HG03354 (cell line): ENCODE results near the gene HACD2.

ENCODE experiments used
- ATAC-seq: cut with Tn5 transposase; IDR thresholded peaks from one replicate; pipeline ENCODE4 v1.9.1; 2021; ENCODE audit warnings: mild to moderate bottlenecking; ENCODE audit not compliant: unreplicated experiment, poor library complexity, severe bottlenecking

HACD2 gene, protein sequence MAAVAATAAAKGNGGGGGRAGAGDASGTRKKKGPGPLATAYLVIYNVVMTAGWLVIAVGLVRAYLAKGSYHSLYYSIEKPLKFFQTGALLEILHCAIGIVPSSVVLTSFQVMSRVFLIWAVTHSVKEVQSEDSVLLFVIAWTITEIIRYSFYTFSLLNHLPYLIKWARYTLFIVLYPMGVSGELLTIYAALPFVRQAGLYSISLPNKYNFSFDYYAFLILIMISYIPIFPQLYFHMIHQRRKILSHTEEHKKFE

GRCh38 chr3:123584988-123585937 is at the start of gene HACD2:
Gene HACD2, minus strand, starts transcription at chr3:123585053. Its CDS starts 26 bp downstream, at chr3:123585027.
- peak; percentile 94 for ATAC-seq

DNA sequence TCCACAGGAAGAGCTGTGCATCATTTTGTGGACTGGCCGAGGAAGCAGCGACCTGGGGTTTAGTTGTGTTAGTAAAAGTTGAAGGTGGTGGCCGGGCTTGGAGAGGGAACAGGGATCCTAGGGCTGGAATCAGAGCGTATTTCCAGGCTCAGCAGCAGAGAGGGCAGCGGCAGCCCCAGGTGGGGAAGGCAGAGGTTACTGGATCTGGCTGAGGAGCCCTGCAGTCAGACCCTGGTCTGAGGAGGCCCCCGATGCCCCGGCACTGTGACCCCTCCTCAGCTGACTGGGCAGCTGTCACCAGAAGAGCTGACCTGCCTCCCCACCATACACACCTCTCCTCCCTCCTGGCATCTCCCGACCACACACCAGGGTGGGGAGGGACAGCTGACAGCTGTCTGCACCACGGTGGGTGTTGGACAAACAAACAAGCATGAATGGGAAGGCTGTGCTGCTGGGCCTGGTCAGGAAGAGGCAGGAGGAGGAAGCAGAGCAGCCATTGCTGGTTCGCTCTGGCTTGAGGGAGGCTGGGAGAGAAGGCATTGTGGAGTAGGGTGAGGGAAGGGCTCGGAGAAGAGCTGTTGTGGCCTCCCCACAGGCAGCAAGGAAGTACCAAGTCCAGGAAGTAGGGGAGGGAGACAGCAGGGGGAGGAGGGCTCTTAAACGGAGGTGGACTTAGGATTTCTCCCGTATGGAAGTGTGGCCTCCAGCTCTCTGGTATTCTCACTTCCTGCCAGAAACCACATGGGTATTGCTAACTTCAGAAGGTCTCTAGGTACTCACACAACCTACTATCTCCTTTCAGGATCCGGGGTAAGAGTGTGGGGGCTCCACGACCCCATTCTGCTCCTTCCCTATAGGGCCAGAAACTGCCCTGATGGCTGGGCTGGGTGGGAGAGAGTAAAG is 49.5 kb upstream of the HACD2 start:
- no peak for ATAC-seq

DNA sequence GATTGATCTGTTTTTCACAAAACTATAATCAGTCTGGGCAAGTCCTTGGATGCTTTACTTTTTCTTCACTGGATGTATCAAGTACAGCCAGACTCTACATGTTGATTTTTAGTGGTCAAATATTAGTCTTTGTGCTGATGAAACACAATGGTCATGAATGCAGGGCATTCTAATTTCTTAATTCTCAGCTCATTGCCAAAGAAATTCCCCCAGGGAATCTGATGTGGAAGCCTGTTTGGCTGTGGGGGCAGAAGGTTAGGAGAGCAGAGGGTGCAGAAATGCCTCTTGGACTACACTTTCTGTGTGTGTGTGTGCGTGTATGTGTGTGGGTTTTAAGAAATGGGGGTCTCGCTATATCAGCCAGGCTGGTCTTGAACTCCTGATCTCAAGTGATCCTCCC is 48.7 kb upstream of the HACD2 start:
- no peak for ATAC-seq

DNA sequence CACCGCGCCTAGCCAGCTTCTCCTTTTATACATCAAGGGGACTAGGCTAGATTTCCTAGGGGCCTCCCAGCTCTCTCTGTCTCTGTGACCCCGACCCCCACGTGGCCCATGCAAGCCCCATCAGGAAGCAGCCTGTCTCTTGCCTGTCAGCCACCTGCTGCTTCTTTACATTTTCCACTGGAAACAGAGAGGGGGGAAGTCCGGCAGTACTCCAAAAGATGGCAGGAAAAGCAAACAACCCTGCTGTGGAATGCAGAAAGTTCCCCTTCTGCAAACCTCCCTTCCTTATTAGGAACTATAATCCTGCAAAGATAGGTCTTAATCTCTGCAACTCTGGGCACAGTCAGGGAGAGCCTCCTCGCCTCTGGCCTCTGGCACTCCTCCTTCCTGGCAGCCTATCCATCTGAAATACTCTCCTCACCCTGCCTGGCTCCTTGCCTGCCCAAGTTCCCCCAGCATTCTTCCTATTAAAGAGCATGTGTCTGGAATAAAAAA is 47.4 kb upstream of the HACD2 start:
- no peak for ATAC-seq

DNA sequence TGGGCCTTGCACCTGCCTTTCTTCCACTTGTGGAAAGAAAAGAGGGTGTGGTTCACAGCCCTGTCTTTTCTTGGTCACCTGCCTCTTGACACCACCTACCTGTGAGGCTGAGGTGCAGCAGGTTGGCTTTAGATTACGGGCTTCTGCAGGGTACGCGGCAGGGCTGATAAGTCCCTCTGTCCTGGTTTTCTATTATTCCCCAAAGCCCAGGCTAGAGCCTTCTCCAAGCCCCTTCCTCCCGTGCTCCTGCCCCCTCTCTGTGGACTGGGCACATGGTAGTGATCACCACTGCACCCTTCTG is 44.8 kb upstream of the HACD2 start:
- no peak for ATAC-seq

GRCh38 chr3:123628996-123629746 is 44.3 kb upstream of the HACD2 start:
- no peak for ATAC-seq

- no peak for ATAC-seq
Measured at GRCh38 chr3:123627673-123628670, 43.1 kb upstream of the HACD2 start.

DNA sequence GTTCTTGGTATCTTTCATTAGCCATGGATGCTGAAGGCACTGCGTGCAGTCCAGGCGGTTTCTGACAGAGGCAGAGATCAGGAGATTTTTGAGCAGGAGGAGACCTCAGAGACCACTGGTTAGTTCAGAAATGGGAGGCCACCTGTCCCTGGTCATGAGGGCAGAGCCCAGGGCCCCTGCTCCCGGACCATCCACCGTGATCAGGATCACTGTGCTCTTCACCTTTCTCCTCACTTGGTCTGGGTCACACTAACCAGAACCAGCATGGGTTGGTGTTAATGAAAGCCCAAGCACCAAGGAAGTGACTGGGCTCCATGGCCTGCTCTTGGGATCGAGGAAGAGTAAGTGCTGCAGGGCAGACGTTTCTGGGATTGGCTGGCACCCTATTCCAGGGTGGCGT is 42.0 kb upstream of the HACD2 start:
- ATAC-seq = no peak

DNA sequence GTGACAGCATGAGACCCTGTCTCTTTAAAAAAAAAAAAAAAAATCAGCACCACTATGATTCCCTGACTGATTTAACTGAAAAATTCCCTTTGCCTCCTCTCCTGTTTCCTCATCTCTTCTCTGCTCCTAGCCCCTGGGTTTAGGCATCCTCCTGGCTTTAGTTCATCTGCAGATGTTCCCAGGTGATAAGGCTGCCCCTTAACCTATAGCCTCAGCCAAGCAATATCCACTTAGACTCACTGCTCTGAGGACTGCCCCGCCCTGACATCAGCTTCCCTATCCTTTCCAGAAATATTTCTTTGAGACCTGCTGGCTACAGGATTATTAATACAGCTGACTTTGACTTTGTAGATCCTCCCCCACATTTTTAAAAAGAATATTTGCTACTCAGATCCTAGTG is 39.4 kb upstream of the HACD2 start:
- no peak for ATAC-seq

DNA sequence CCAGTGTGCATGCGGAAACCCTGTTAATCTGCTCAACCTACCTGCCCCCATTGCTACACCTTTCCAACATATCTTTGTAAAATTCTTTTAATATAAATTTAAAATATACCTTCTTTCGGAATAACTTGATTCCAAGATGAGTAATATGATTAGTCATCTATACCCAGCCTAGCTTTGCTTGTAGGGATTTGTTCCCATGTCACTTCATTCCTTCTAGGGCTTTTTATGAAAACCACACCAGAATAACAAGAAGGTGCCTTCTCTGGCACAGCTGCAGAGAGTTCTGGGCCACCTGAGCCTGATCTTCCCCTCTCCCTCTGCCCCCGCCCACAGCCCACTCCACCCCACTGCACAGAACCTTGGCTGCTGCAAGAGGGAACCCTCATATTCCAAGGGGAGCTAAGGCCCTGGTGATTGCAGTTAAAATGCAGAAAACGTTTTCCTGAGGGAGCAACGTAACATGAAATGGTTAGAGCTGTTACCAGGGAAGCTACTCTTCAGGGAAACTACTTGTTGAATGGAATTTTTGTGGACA is 38.6 kb upstream of the HACD2 start:
- ATAC-seq = no peak

DNA sequence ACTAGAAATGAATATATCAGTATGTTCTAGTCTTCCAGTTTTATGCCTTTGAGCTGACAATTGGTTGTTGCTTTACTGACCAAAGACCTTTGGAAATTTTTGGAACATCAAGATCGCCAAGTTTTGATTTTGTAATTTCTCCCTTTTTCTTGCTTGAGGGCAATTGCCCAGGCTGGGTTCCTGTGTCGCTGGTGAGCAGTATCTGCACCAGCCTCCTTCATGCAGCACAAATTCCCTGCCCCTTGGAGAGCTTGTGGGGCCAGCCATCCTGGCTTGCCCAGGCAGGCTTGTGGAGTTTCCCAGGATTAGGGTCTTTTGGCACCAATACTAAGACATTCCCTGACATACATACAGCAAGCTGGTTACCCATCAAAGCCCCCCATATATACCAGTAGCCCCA is 37.9 kb upstream of the HACD2 start:
- ATAC-seq = no peak

DNA sequence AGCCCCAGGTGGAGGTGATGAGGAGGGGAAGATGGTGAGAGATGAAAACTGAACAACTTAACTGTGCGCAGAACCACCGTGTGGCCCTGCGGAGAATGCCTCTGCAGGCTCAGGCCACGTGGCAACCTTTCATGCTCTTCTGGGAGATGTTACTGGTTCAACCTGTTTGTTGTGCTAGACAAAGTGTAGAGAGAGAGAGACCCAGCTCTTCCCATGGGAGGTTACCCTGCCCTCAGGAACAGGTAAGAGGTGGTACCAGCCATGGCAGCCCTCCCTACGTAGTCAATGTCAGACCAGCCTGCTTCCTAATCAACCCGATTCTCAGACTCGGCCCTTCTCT is 37.0 kb upstream of the HACD2 start:
- no peak for ATAC-seq

DNA sequence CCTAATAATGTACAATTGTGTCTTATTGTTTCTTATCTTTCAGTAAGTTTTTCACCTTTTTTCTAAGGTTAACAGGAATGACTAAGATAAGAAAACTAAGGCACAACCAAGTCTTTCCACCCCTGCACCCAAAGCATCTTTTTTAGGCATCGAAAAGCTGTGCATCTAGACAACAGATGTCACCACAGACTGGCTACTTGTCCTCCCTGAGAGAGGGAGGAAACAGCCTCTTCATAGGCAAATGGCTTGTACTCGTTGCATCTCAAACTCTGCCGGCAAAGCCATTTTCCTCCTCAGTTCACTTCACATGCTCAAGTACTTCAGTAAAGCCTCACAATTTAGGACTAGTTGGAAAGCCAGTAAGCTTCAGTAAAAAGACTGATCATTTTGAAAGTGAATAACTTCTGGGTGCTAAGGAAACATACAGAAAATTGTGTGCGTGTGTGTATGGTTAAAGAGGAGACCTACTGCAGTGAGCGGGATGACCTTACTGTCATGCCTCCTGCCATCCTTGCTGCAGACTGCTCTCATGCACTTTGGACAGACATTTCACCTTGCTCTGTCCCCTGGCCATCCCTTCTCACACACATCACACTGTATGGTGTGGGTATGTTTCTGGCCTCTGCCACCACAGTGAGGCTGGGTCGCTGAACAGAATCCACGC is 36.5 kb upstream of the HACD2 start:
- no peak for ATAC-seq

DNA sequence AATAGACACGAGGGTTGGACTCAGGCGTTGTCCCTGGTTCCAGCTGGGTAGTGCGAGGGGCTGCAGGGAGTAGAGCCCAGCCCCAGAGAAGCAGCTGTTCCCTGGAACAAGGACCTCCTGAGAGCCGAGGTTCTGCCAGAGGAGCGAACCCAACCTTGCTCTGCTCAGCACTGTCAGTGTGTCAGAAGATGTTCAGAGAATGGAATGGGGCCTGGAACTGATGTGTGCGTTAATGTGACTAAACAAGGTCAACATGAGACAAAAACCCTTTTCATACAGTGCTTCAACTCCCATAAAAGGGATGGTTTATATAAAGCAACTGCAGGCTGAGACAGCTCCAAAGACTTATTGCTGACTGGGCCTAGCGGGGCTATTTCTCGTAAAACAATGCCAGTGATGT is 35.5 kb upstream of the HACD2 start:
- ATAC-seq = no peak

GRCh38 chr3:123618768-123619484 is 34.1 kb upstream of the HACD2 start:
- ATAC-seq = no peak

- no peak for ATAC-seq
Measured at GRCh38 chr3:123618076-123618708, 33.3 kb upstream of the HACD2 start.

- no peak for ATAC-seq
Measured at GRCh38 chr3:123616593-123616992, 31.7 kb upstream of the HACD2 start.
